Measurements from ENCODE around the gene DTX3L.

Gene DTX3L

GRCh38 chr3:122564155-122564912, at the start of gene DTX3L, which contains the start of gene PARP9:
Gene DTX3L (plus strand): TSS chr3:122564338. CDS start chr3:122564427, 89 bp downstream.
Gene PARP9 (minus strand): TSS chr3:122564300. CDS start chr3:122559620, 4,680 bp downstream.
- DNase-seq (ENCODE audit: low read depth), result peak; percentile 71

GRCh38 chr3:122515020-122515468, 49.1 kb upstream of the DTX3L start:
- DNase-seq (ENCODE audit: low read depth), result no peak

GRCh38 chr3:122515870-122516269, 48.3 kb upstream of the DTX3L start:
- DNase-seq (ENCODE audit: low read depth), result no peak

- DNase-seq (ENCODE audit: low read depth), result no peak
These were observed 47.2 kb upstream of the DTX3L start for GRCh38 chr3:122516846-122517360.

- no peak for DNase-seq (ENCODE audit: low read depth)
These were observed 44.4 kb upstream of the DTX3L start for GRCh38 chr3:122519693-122520092.

- no peak for DNase-seq (ENCODE audit: low read depth)
These were observed 43.3 kb upstream of the DTX3L start for GRCh38 chr3:122520861-122521260.

- no peak for DNase-seq (ENCODE audit: low read depth)
These were observed 40.8 kb upstream of the DTX3L start for GRCh38 chr3:122523317-122523716.

- no peak for DNase-seq (ENCODE audit: low read depth)
These were observed 34.0 kb upstream of the DTX3L start for GRCh38 chr3:122530164-122530563.

GRCh38 chr3:122533480-122533879, 30.7 kb upstream of the DTX3L start:
- DNase-seq (ENCODE audit: low read depth), result no peak

GRCh38 chr3:122533931-122534334, 30.2 kb upstream of the DTX3L start:
- peak; percentile 18 for DNase-seq (ENCODE audit: low read depth)

GRCh38 chr3:122535964-122536631, 28.0 kb upstream of the DTX3L start:
- DNase-seq (ENCODE audit: low read depth), result no peak

- no peak for DNase-seq (ENCODE audit: low read depth)
These were observed 27.5 kb upstream of the DTX3L start for GRCh38 chr3:122536632-122537001.

- no peak for DNase-seq (ENCODE audit: low read depth)
These were observed 25.1 kb upstream of the DTX3L start for GRCh38 chr3:122538956-122539490.

GRCh38 chr3:122546151-122546550, 18.0 kb upstream of the DTX3L start:
- DNase-seq (ENCODE audit: low read depth), result no peak

- DNase-seq (ENCODE audit: low read depth), result no peak
These were observed 16.1 kb upstream of the DTX3L start for GRCh38 chr3:122548076-122548475.

- DNase-seq (ENCODE audit: low read depth), result no peak
These were observed 15.5 kb upstream of the DTX3L start for GRCh38 chr3:122548619-122549018.

- DNase-seq (ENCODE audit: low read depth), result no peak
These were observed 11.0 kb upstream of the DTX3L start for GRCh38 chr3:122553171-122553570.

GRCh38 chr3:122555275-122556071, 8.7 kb upstream of the DTX3L start:
- DNase-seq (ENCODE audit: low read depth), result no peak

GRCh38 chr3:122557356-122557755, 6.8 kb upstream of the DTX3L start:
- no peak for DNase-seq (ENCODE audit: low read depth)

GRCh38 chr3:122558605-122559004, 5.5 kb upstream of the DTX3L start:
- no peak for DNase-seq (ENCODE audit: low read depth)

- DNase-seq (ENCODE audit: low read depth), result no peak
These were observed 4.2 kb upstream of the DTX3L start for GRCh38 chr3:122559906-122560305.

GRCh38 chr3:122560680-122561079, 3.5 kb upstream of the DTX3L start:
- DNase-seq (ENCODE audit: low read depth), result peak; percentile 26

All from activated T-cell treated with anti-CD3 and anti-CD28 coated beads for 48 hours (primary cell).